NCI-H69 (cell line): ENCODE results near the gene CTDSPL.

Experiments used
- DNase-seq: peaks from one replicate; lab custom pipeline; 2025; lab: John Stamatoyannopoulos, UW

Gene CTDSPL

GRCh38 chr3:37853691-37854413 lies 7.8 kb upstream of the CTDSPL start:
- DNase-seq: no peak

DNA sequence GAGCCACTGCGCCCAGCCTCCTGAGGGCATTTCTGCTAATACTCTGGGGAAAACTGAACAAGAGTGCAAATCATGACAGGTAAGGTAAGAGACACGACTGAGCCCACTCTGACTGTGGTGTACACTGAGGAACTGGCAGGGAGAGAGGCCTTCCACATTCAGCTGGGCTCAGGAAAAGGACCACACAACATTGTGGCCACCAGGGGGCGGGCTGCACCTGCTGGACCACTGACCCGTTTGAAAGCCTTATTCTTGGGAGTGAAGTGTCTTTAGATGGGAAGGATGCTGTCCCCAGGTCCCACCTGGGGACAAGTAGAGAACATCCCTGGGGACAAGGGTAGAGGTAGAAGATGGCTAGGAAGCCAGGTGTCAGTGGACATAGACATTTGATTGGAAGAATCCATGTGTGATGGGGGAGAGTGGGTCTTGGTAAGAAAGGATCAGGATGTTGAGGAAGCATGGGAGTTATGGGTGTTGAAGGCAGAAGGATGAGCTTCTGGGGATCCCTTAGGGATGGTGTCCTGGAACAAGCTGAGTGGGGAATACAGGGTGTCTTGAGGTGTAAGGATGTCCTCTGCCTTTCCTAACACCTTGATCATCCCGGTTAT lies 6.2 kb upstream of the CTDSPL start:
- DNase-seq: peak; percentile 49

- no peak for DNase-seq
Observed at GRCh38 chr3:37856381-37856780, 5.3 kb upstream of the CTDSPL start.

DNA sequence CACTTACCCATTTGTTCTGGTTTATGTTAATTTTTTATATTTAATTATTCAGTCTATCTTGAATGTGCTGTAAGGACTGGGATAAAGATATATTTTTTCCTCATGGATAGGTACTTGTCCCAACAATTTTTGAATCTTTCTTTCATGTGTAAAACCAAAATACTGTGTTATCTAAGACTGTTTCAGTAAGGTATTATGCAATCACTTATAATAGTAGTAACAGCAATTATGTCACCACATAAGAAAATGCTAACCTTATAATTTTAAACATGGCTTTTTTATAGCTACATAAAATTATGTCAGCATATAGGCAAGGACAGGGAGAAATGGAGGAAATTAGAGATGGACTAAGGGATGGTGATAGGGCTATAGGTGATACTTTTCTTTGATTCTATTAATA lies 2.9 kb upstream of the CTDSPL start:
- no peak for DNase-seq

DNA sequence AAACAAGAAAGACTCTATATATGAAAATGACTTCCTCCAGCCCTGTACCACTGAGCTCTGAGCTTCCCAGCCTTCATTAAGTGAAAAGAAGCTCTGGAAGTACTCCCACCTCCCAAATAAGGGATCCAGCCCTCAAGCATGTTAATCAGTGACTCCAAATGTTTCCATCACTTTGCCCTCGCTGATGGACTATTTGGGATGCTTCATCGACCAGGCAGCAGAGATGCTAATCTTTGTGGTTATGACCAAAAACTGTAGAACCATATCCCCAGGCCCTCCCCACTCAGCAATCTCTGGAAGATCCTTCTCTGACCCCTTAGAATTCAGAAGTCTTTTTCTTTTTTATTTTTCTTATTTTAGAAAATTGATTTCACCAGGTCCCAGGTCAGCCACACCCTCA lies 2.3 kb upstream of the CTDSPL start:
- DNase-seq: no peak

- DNase-seq: no peak
Observed at GRCh38 chr3:37859908-37860199, 1.8 kb upstream of the CTDSPL start.

DNA sequence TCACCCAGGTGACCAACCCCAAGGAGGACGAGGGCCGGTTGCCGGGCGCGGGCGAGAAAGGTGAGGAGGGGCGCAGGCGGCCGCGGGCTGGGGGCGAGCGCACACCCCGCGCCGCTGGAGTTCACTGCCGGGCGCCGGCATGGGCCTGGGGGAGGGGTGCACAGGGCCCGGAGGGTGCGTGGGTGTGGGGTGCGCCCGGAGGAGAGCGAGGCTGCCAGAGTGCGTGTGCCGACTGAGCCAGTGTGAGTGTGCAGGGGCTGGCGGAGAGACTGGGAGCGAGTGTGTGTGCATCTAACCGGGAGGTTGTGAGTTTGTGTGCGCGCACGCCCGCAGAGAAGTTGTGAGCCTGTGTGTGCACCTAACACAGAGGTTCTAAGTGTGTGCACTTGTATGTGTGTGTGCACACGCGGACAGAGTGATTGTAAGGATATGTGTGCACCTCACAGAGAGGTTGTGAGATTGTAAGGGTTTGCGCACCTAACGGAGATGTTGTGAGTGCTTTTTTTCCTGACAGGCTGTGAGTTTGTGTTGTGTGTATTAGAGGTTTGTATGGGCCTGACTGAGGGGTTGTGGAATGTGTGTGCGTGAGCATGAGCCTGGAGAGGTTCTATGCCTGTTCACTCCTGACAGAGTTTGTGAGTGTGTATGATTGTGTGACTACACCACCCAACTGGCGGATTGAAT lies 681 bp downstream of the CTDSPL start:
- DNase-seq: peak; percentile 42

GRCh38 chr3:37862903-37863815 lies 1.5 kb downstream of the CTDSPL start:
- peak; percentile 30 for DNase-seq

DNA sequence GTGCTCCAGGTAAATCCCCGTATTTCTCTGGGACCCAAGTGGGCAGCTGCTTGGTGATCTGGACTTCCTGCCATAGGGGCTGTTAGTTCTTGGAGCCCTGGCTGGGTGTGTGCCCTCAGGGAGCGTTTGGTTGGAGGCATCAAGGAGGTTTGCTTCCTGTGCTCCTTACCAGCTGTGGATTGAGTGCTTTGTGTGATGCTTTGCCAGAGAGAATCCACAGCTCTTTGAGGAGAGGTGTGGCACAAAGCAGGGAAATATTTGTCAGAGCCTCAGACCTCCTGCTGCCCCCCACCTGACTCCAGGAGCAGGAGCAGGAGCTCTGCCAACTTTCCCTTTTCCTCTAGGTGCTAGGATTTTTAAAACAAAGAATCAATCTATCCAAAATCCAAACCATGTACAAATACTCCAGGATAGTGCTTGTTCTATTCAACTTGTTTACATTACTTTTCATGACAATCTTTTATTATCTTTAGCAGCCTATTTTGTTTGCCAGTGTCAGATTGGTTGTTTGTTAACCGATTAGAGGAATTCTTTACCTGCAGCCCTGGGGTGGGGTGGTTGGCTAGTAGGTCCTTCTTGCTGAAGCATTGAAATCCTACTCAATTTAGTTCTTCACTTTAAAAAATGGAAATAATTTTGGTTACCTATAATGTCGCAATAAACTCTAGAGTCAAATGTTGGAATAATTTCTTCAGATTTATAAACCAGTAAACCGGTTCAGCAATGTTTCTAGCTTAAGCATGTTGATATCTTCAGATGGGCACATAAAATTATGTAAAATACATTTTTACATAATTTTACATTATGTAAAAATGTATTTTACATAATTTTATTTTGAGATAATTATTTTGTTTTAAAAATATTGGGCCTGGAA lies 2.5 kb downstream of the CTDSPL start:
- peak; percentile 85 for DNase-seq

DNA sequence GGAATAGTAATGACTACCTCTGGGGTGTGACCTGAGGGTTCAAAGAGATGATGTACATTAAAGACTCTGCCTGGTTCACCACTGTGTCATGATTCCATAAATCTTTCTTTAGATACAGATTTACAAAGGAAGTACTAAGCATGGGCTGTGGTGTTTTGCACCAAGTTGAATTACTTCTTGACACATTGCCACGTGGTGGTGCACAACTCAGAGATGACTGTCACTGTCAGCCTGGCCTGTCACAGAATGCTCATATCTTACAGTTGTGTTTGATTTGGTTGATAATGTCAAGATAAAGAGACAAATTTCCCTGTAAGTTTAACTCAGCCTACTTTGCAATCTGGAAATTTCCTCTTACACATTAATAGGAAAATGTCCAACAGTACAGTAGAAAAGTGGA lies 3.2 kb downstream of the CTDSPL start:
- peak; percentile 15 for DNase-seq

- no peak for DNase-seq
Observed at GRCh38 chr3:37867144-37867543, 5.5 kb downstream of the CTDSPL start.

- DNase-seq: no peak
Observed at GRCh38 chr3:37871858-37872257, 10.2 kb downstream of the CTDSPL start.

GRCh38 chr3:37872413-37873160 lies 10.9 kb downstream of the CTDSPL start:
- no peak for DNase-seq

GRCh38 chr3:37876279-37876678 lies 14.6 kb downstream of the CTDSPL start:
- no peak for DNase-seq

DNA sequence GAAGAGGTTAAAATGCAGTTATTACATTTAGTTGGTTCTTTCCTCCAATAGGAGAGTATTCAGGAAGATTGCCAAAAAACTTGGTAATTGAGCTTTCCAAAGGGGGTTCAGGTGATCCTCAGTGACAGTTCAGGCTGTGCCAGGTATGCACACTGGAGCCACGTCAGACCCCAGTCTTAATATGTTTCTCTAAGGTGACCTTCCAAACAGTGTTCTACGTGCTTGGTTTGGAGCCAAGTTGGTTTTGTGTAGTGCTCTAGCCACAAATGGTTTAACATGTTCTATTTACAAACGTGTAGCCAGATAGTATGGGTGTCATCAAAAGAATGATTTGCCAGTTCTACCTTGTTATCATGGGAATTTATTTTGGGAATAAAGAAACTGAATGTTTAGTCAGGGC lies 21.0 kb downstream of the CTDSPL start:
- DNase-seq: no peak

- DNase-seq: no peak
Observed at GRCh38 chr3:37885814-37886213, 24.1 kb downstream of the CTDSPL start.

GRCh38 chr3:37886395-37886794 lies 24.7 kb downstream of the CTDSPL start:
- DNase-seq: no peak

DNA sequence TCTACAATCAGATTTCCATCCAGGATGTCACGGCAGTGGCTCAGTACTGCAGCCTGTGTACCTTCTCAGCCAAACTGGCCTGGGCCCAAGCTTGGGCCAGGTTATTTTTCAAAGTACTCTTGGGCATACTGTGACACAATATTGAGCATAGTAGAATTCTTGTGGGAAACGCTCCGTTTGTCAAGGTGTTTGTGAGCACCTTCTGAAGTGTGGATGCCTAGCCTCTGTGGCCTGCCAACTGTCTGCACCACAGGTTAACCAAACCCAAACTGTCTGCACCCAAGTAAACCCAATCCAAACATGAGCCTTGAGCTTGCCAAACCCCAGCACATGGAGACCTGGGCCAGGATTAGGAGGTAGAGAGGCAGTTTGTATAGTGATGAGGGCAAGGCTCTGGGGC lies 25.4 kb downstream of the CTDSPL start:
- no peak for DNase-seq

DNA sequence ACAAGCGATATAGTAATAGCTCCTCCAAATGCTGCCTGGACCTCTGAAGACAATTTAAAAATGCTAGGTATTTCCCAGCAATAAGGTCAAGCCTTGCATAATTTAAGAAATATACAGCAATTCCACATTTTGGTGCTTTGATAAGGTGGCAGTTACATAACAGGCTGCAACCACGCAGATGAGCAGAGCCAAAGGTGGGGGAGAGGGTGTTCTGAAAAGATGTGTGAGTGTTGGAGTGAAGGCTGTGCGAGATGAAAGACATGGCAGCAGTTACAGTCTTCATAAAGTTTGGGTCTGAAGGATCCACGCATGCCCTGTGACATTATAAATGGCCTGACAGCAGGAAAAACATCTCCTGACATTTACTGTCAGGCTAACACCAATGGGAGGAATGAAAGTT lies 26.1 kb downstream of the CTDSPL start:
- DNase-seq: no peak

DNA sequence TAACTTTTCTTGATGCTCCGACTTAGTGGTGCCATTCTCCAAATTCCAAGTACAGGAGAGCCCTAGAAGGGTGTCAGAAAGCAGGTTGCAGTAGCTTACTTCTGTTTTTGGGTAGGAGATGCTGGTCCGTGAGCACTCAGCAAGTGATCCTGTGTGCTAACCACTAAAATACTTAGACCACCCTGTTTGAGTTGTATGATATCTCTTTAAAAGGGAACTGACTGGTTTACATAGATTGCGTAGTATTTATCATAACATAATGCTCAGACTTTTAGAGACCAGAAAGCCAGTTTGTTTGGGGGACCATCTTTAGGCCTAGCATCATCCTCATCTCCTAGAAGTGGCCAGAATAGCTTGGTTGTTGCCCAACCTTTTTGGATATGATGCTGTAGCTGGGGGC lies 26.7 kb downstream of the CTDSPL start:
- no peak for DNase-seq

GRCh38 chr3:37890522-37890921 lies 28.8 kb downstream of the CTDSPL start:
- no peak for DNase-seq
